Measurements from ENCODE around the gene BSPRY.

BSPRY gene

GRCh38 chr9:113372059-113372458, 22.7 kb downstream of the BSPRY start:
- H4K20me1 ChIP-seq (ENCODE audit: insufficient read depth, low read length) = no peaks in the 10 kb centered on the region
- H3K9me2 ChIP-seq (replicated peaks; ENCODE audit: insufficient read depth, low read length) = no peaks in the 10 kb centered on the region
- no peaks in the 10 kb centered on the region for H3K27me3 ChIP-seq (replicated peaks; ENCODE audit: insufficient read depth, low read length)
- peaks cover 20% of the 10 kb centered on the region for H3F3A ChIP-seq (ENCODE audit: insufficient read depth, low read length)
- no peak overlapping the region for H3K9ac ChIP-seq (ENCODE audit: low read length)
- no peak overlapping the region for H2AFZ ChIP-seq (ENCODE audit: low read length)
- TF ChIP-seq CTCF (IDR thresholded peaks at IDR 0.05; ENCODE audit: low read length) (no peak), EZH2 (optimal IDR thresholded peaks at IDR 0.05; ENCODE audit: low read depth, low read length) (no peak), EZH2phosphoT487 (IDR thresholded peaks at IDR 0.05; ENCODE audit: low read length) (no peak)
- no peak overlapping the region for H3K4me2 ChIP-seq (ENCODE audit: low read depth, low read length)
- H3K79me2 ChIP-seq (ENCODE audit: low read length) = peaks cover 24% of the 10 kb centered on the region
- peaks cover 15% of the 10 kb centered on the region for H3K4me1 ChIP-seq (ENCODE audit: low read length)
- no peak for DNase-seq
- no peaks in the 10 kb centered on the region for H3K9me3 ChIP-seq (replicated peaks; ENCODE audit: insufficient read depth, low read length)
- no peak overlapping the region for H3K27ac ChIP-seq (ENCODE audit: low read length)
- H3K36me3 ChIP-seq (replicated peaks; ENCODE audit: insufficient read depth, low read length) = no peaks in the 10 kb centered on the region
- H3K4me3 ChIP-seq (ENCODE audit: low read length) = no peak overlapping the region

- no peaks in the 10 kb centered on the region for H3K36me3 ChIP-seq (replicated peaks; ENCODE audit: insufficient read depth, low read length)
- H3K4me3 ChIP-seq (ENCODE audit: low read length) = no peak overlapping the region
- no peaks in the 10 kb centered on the region for H4K20me1 ChIP-seq (ENCODE audit: insufficient read depth, low read length)
- peaks cover 24% of the 10 kb centered on the region for H3K79me2 ChIP-seq (ENCODE audit: low read length)
- DNase-seq = no peak
- H3K9me3 ChIP-seq (replicated peaks; ENCODE audit: insufficient read depth, low read length) = no peaks in the 10 kb centered on the region
- H3K4me2 ChIP-seq (ENCODE audit: low read depth, low read length) = peak overlapping the region; percentile 33; the same call in 1 of the 2 replicates
- H2AFZ ChIP-seq (ENCODE audit: low read length) = no peak overlapping the region
- peaks cover 20% of the 10 kb centered on the region for H3F3A ChIP-seq (ENCODE audit: insufficient read depth, low read length)
- peaks cover 15% of the 10 kb centered on the region for H3K4me1 ChIP-seq (ENCODE audit: low read length)
- no peaks in the 10 kb centered on the region for H3K9me2 ChIP-seq (replicated peaks; ENCODE audit: insufficient read depth, low read length)
- no peaks in the 10 kb centered on the region for H3K27me3 ChIP-seq (replicated peaks; ENCODE audit: insufficient read depth, low read length)
- TF ChIP-seq CTCF (IDR thresholded peaks at IDR 0.05; ENCODE audit: low read length) (no peak), EZH2 (optimal IDR thresholded peaks at IDR 0.05; ENCODE audit: low read depth, low read length) (no peak), EZH2phosphoT487 (IDR thresholded peaks at IDR 0.05; ENCODE audit: low read length) (no peak)
- H3K27ac ChIP-seq (ENCODE audit: low read length) = peak overlapping the region; percentile 35; the same call in 1 of the 2 replicates
- no peak overlapping the region for H3K9ac ChIP-seq (ENCODE audit: low read length)
Measured at GRCh38 chr9:113373256-113373655, 23.9 kb downstream of the BSPRY start.

- Histone ChIP-seq H3K9me3 (replicated peaks; ENCODE audit: insufficient read depth, low read length) (no peaks in the 10 kb centered on the region), H3K4me3 (ENCODE audit: low read length) (no peak overlapping the region), H3F3A (ENCODE audit: insufficient read depth, low read length) (peaks cover 20% of the 10 kb centered on the region), H3K36me3 (replicated peaks; ENCODE audit: insufficient read depth, low read length) (no peaks in the 10 kb centered on the region), H3K27ac (ENCODE audit: low read length) (peak overlapping the region; percentile 35; the same call in 1 of the 2 replicates), H2AFZ (ENCODE audit: low read length) (no peak overlapping the region), H4K20me1 (ENCODE audit: insufficient read depth, low read length) (no peaks in the 10 kb centered on the region), H3K4me2 (ENCODE audit: low read depth, low read length) (peak overlapping the region; percentile 33; the same call in 1 of the 2 replicates), H3K27me3 (replicated peaks; ENCODE audit: insufficient read depth, low read length) (no peaks in the 10 kb centered on the region), H3K4me1 (ENCODE audit: low read length) (peaks cover 15% of the 10 kb centered on the region), H3K9me2 (replicated peaks; ENCODE audit: insufficient read depth, low read length) (no peaks in the 10 kb centered on the region), H3K9ac (ENCODE audit: low read length) (no peak overlapping the region), H3K79me2 (ENCODE audit: low read length) (peaks cover 24% of the 10 kb centered on the region)
- TF ChIP-seq EZH2 (optimal IDR thresholded peaks at IDR 0.05; ENCODE audit: low read depth, low read length) = no peak
- no peak for TF ChIP-seq CTCF (IDR thresholded peaks at IDR 0.05; ENCODE audit: low read length)
- DNase-seq = no peak
Measured at GRCh38 chr9:113373676-113374392, 24.5 kb downstream of the BSPRY start.
